Mammary epithelial cell (primary cell): ENCODE measurements around the gene AHCTF1.
"Not testable (repeated sequence)": the region's sequence is repeated elsewhere in the genome, so short reads cannot be mapped to it uniquely, and the experiment has no call there.

ENCODE experiments used
- CTCF ChIP-seq, 2 donors: IDR thresholded peaks in 1 of 2; conservative IDR thresholded peaks in 1 of 2; 2 replicates each; pipeline ENCODE4 v1.5.1; 2011 to 2012; ENCODE audit warnings: inconsistent platforms in 2 of 2, low read length in 2 of 2, mild to moderate bottlenecking in 2 of 2, control low read depth in 1 of 2, low read depth in 1 of 2; ENCODE audit not compliant: insufficient read depth in 1 of 2; ENCODE audit errors: extremely low read depth in 1 of 2
- EZH2 ChIP-seq: IDR thresholded peaks from 2 replicates; pipeline ENCODE4 v1.6.1; 2012; ENCODE audit warnings: low read length, inconsistent platforms, borderline replicate concordance

GRCh38 chr1:246817778-246818177 lies 114.0 kb downstream of the AHCTF1 start:
- TF ChIP-seq CTCF (conservative IDR thresholded peaks at IDR 0.05 in 1 of 2, IDR thresholded peaks at IDR 0.05 in 1 of 2; ENCODE audit: extremely low read depth in 1 of 2, insufficient read depth in 1 of 2, low read depth in 1 of 2, low read length in 2 of 2); EZH2: not testable (repeated sequence)
